ENCODE data around the gene EPB42. TPM values are rescaled to one million over a fixed set of nuclear protein-coding genes. Genes with fewer than 3 reads are reported as not detected.
A peak's percentile ranks its signal among the peaks of the same experiment; 100 is the strongest.

The EPB42 gene
- polyA plus RNA-seq, 3 donors: 0.08 to 0.13 TPM; not detected in 1

DNA sequence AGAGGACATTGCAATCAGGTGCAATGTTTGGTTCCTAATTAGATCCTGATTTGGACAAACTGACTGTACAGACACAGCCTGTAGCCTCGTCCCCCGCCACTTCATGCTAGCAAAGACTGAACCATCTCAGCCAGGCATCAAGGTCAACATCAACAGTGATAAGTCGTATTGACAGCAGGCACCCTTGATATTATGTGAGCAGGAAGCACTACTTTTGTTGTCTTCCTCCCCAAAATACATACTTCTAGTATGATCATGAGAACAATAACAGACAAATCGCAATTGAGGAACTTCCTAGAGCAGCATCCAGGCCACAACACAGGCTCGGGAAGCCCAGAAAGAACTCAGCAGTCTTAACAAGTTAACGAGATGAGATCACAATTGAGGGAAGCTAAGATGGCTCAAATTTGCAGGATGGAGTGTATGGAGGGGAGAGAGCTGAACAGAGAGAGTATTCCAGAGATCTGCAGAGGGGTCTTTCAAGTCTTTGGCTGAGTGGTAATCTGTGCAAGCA is 25.5 kb upstream of the EPB42 start:
- Mint-ChIP-seq H3K4me1 (peaks cover 16% of the 10 kb centered on the region), H3K27me3 (ENCODE audit: low read depth in 3 of 3) (peaks cover 20 to 34% (median 27%) of the 10 kb centered on the region in 3 donors), H3K36me3 (no peaks in the 10 kb centered on the region), H3K4me3 (peak overlapping the region in 1 of 2 donors; percentile 61), H3K9me3 (peaks cover 0 to 4% (median 0%) of the 10 kb centered on the region in 7 donors), H3K27ac (no peak overlapping the region)
- peaks cover 10 to 11% of the 10 kb centered on the region in 2 donors for H3K4me1 ChIP-seq (ENCODE audit: control insufficient read depth in 1 of 2, insufficient read depth in 2 of 2, low read length in 2 of 2)
- H3K27me3 ChIP-seq (ENCODE audit: control insufficient read depth in 2 of 2, insufficient read depth in 2 of 2, low read length in 2 of 2): peaks cover 13 to 19% of the 10 kb centered on the region in 2 donors
- no peak overlapping the region for H2AFZ ChIP-seq (ENCODE audit: insufficient read depth, low read depth, low read length, poor library complexity, severe bottlenecking)
- no peaks in the 10 kb centered on the region for H3K9me3 ChIP-seq (replicated peaks in 1 of 2; ENCODE audit: control insufficient read depth in 1 of 2, insufficient read depth in 1 of 2, low read length in 2 of 2)
- H3K36me3 ChIP-seq (replicated peaks in 1 of 2; ENCODE audit: control insufficient read depth in 1 of 2, insufficient read depth in 2 of 2, low read length in 2 of 2): no peaks in the 10 kb centered on the region
- no peak overlapping the region for H3K27ac ChIP-seq (ENCODE audit: low read depth in 1 of 2, low read length in 2 of 2)
- intact Hi-C loops (cut with micrococcal nuclease): no loop called here
- no peaks in the 10 kb centered on the region for H4K20me1 ChIP-seq (ENCODE audit: insufficient read depth, low read length)
- TF ChIP-seq, protein P1, sequence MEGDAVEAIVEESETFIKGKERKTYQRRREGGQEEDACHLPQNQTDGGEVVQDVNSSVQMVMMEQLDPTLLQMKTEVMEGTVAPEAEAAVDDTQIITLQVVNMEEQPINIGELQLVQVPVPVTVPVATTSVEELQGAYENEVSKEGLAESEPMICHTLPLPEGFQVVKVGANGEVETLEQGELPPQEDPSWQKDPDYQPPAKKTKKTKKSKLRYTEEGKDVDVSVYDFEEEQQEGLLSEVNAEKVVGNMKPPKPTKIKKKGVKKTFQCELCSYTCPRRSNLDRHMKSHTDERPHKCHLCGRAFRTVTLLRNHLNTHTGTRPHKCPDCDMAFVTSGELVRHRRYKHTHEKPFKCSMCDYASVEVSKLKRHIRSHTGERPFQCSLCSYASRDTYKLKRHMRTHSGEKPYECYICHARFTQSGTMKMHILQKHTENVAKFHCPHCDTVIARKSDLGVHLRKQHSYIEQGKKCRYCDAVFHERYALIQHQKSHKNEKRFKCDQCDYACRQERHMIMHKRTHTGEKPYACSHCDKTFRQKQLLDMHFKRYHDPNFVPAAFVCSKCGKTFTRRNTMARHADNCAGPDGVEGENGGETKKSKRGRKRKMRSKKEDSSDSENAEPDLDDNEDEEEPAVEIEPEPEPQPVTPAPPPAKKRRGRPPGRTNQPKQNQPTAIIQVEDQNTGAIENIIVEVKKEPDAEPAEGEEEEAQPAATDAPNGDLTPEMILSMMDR (IDR thresholded peaks at IDR 0.05): no peak
- DNase-seq: no peak
- 46% methylated on average over 4 of the region's 6 CpGs for WGBS (ENCODE audit: insufficient coverage)
- no peak overlapping the region for H3K9ac ChIP-seq (ENCODE audit: insufficient read depth, low read length, poor library complexity, severe bottlenecking)
- no peak overlapping the region for H3K4me2 ChIP-seq (replicated peaks; ENCODE audit: extremely low read depth, low read length, poor library complexity, severe bottlenecking)
- no peak overlapping the region for H3K4me3 ChIP-seq (replicated peaks in 1 of 3; ENCODE audit: low read depth in 2 of 3, low read length in 3 of 3)
- no peaks in the 10 kb centered on the region for H3K79me2 ChIP-seq (ENCODE audit: insufficient read depth, low read length)

- peaks cover 0 to 4% (median 0%) of the 10 kb centered on the region in 7 donors for H3K9me3 Mint-ChIP-seq
- H2AFZ ChIP-seq (ENCODE audit: insufficient read depth, low read depth, low read length, poor library complexity, severe bottlenecking): no peak overlapping the region
- WGBS (ENCODE audit: insufficient coverage): 78% methylated on average over 3 of the region's 4 CpGs
- peaks cover 11% of the 10 kb centered on the region in 2 donors for H3K4me1 ChIP-seq (ENCODE audit: control insufficient read depth in 1 of 2, insufficient read depth in 2 of 2, low read length in 2 of 2)
- DNase-seq: no peak
- no peak overlapping the region for H3K9ac ChIP-seq (ENCODE audit: insufficient read depth, low read length, poor library complexity, severe bottlenecking)
- H3K4me3 Mint-ChIP-seq: peak overlapping the region in 1 of 2 donors; percentile 6
- no peaks in the 10 kb centered on the region for H4K20me1 ChIP-seq (ENCODE audit: insufficient read depth, low read length)
- H3K27ac Mint-ChIP-seq: no peak overlapping the region
- H3K36me3 Mint-ChIP-seq: peaks cover 0 to 1% of the 10 kb centered on the region in 2 donors
- H3K27me3 ChIP-seq (ENCODE audit: control insufficient read depth in 2 of 2, insufficient read depth in 2 of 2, low read length in 2 of 2): peaks cover 18 to 26% of the 10 kb centered on the region in 2 donors
- intact Hi-C loops (cut with micrococcal nuclease): no loop called here
- no peak overlapping the region for H3K27ac ChIP-seq (ENCODE audit: low read depth in 1 of 2, low read length in 2 of 2)
- H3K27me3 Mint-ChIP-seq (ENCODE audit: low read depth in 3 of 3): peaks cover 26 to 45% (median 34%) of the 10 kb centered on the region in 3 donors
- no peaks in the 10 kb centered on the region for H3K9me3 ChIP-seq (replicated peaks in 1 of 2; ENCODE audit: control insufficient read depth in 1 of 2, insufficient read depth in 1 of 2, low read length in 2 of 2)
- peaks cover 15% of the 10 kb centered on the region for H3K4me1 Mint-ChIP-seq
- no peak overlapping the region for H3K4me3 ChIP-seq (replicated peaks in 1 of 3; ENCODE audit: low read depth in 2 of 3, low read length in 3 of 3)
- no peaks in the 10 kb centered on the region for H3K79me2 ChIP-seq (ENCODE audit: insufficient read depth, low read length)
- TF ChIP-seq, protein P1 (IDR thresholded peaks at IDR 0.05): no peak
- no peaks in the 10 kb centered on the region for H3K36me3 ChIP-seq (replicated peaks in 1 of 2; ENCODE audit: control insufficient read depth in 1 of 2, insufficient read depth in 2 of 2, low read length in 2 of 2)
- H3K4me2 ChIP-seq (replicated peaks; ENCODE audit: extremely low read depth, low read length, poor library complexity, severe bottlenecking): no peak overlapping the region
Measured at GRCh38 chr15:43244092-43244491, 23.3 kb upstream of the EPB42 start.
